Activated naive CD4-positive, alpha-beta T cell treated with anti-CD3 and anti-CD28 coated beads, Interleukin-2, amount 50 U/mL, for 72 hours (primary cell): ENCODE results near the gene OPRM1. TPM values are rescaled to one million over a fixed set of nuclear protein-coding genes. Genes with fewer than 3 reads are reported as not detected.

ENCODE experiments used
- ATAC-seq, 2 donors: fragments of 150-1000 bp; cut with Tn5 transposase; 2 replicates each; pipeline ENCODE4 v1.10.0; 2021; ENCODE audit warnings: mild to moderate bottlenecking in 2 of 2, moderate library complexity in 2 of 2
- DNase-seq, 2 donors: peaks; one replicate each; pipeline ENCODE4 v3.0.0; 2021 to 2022; ENCODE audit warnings: low spot score in 2 of 2
- H3K27ac Mint-ChIP-seq, 2 donors: one replicate each; pipeline ENCODE4 v1.8.0; 2022; ENCODE audit warnings: mild to moderate bottlenecking in 2 of 2, mixed read lengths in 2 of 2
- H3K36me3 Mint-ChIP-seq, 2 donors: one replicate each; pipeline ENCODE4 v1.8.0; 2022; ENCODE audit warnings: mixed read lengths in 2 of 2
- H3K9me3 Mint-ChIP-seq, 2 donors: one replicate each; pipeline ENCODE4 v1.8.0; 2022; ENCODE audit warnings: mixed read lengths in 2 of 2
- total RNA-seq, 2 donors: library from RNA; stranded (reverse); gene quantifications; one replicate each; pipeline ENCODE4 v1.2.3, GENCODE V29; 2022

Gene OPRM1
- total RNA-seq, 2 donors from 2014 or later, result not detected

GRCh38 chr6:154257067-154257466, 218.0 kb downstream of the OPRM1 start:
- peaks cover 22 to 43% of the 10 kb centered on the region in 2 donors for H3K9me3 Mint-ChIP-seq
- no peak overlapping the region for H3K27ac Mint-ChIP-seq
- ATAC-seq, result peak; percentile 18 to 53
- no peak for DNase-seq
- H3K36me3 Mint-ChIP-seq, result peaks cover 25 to 38% of the 10 kb centered on the region in 2 donors

GRCh38 chr6:154258064-154258757, 219.2 kb downstream of the OPRM1 start:
- Mint-ChIP-seq H3K36me3 (peaks cover 25 to 35% of the 10 kb centered on the region in 2 donors), H3K27ac (peak overlapping the region in 1 of 2 donors; percentile 36), H3K9me3 (peaks cover 22 to 42% of the 10 kb centered on the region in 2 donors)
- DNase-seq (no peak), ATAC-seq (peak in 1 of 2 donors; percentile 55)

- peaks cover 0 to 18% of the 10 kb centered on the region in 2 donors for H3K36me3 Mint-ChIP-seq
- ATAC-seq, result no peak
- peaks cover 11 to 14% of the 10 kb centered on the region in 2 donors for H3K9me3 Mint-ChIP-seq
Measured at GRCh38 chr6:154261688-154262397, 222.8 kb downstream of the OPRM1 start.

GRCh38 chr6:154266560-154267099, 227.6 kb downstream of the OPRM1 start:
- H3K27ac Mint-ChIP-seq, result no peak overlapping the region
- peak; percentile 37 to 94 for ATAC-seq

More at GRCh38 chr6:154261688-154262397, 222.8 kb downstream of the OPRM1 start:
- no peak overlapping the region for H3K27ac Mint-ChIP-seq
- DNase-seq, result no peak

GRCh38 chr6:154267508-154268106, 228.6 kb downstream of the OPRM1 start:
- H3K9me3 Mint-ChIP-seq, result peaks cover 0 to 4% of the 10 kb centered on the region in 2 donors
- ATAC-seq, result peak; percentile 31 to 37
- peaks cover 0 to 12% of the 10 kb centered on the region in 2 donors for H3K36me3 Mint-ChIP-seq
- DNase-seq, result no peak
- H3K27ac Mint-ChIP-seq, result no peak overlapping the region

More at GRCh38 chr6:154266560-154267099, 227.6 kb downstream of the OPRM1 start:
- peaks cover 0 to 4% of the 10 kb centered on the region in 2 donors for H3K9me3 Mint-ChIP-seq
- DNase-seq, result no peak
- H3K36me3 Mint-ChIP-seq, result peaks cover 0 to 12% of the 10 kb centered on the region in 2 donors

GRCh38 chr6:154268486-154268885, 229.4 kb downstream of the OPRM1 start:
- DNase-seq (no peak), ATAC-seq (no peak)
- Mint-ChIP-seq H3K9me3 (peaks cover 0 to 4% of the 10 kb centered on the region in 2 donors), H3K27ac (no peak overlapping the region), H3K36me3 (peaks cover 0 to 12% of the 10 kb centered on the region in 2 donors)

- Mint-ChIP-seq H3K36me3 (peaks cover 0 to 6% of the 10 kb centered on the region in 2 donors), H3K9me3 (no peaks in the 10 kb centered on the region), H3K27ac (no peak overlapping the region)
- ATAC-seq, result no peak
- DNase-seq, result no peak
Measured at GRCh38 chr6:154274168-154274567, 235.1 kb downstream of the OPRM1 start.

- Mint-ChIP-seq H3K27ac (peak overlapping the region in 1 of 2 donors; percentile 60), H3K36me3 (peaks cover 0 to 6% of the 10 kb centered on the region in 2 donors), H3K9me3 (no peaks in the 10 kb centered on the region)
- DNase-seq (no peak), ATAC-seq (peak; percentile 70 to 72)
Measured at GRCh38 chr6:154276810-154277628, 238.0 kb downstream of the OPRM1 start.

GRCh38 chr6:154277629-154278017, 238.6 kb downstream of the OPRM1 start:
- Mint-ChIP-seq H3K27ac (peak overlapping the region in 1 of 2 donors; percentile 60), H3K36me3 (peaks cover 0 to 6% of the 10 kb centered on the region in 2 donors), H3K9me3 (no peaks in the 10 kb centered on the region)
- DNase-seq (no peak), ATAC-seq (peak; percentile 61 to 82)

- no peaks in the 10 kb centered on the region for H3K36me3 Mint-ChIP-seq
- H3K9me3 Mint-ChIP-seq, result no peaks in the 10 kb centered on the region
- ATAC-seq (no peak), DNase-seq (no peak)
- no peak overlapping the region for H3K27ac Mint-ChIP-seq
Measured at GRCh38 chr6:154280521-154280920, 241.5 kb downstream of the OPRM1 start.

- Mint-ChIP-seq H3K36me3 (no peaks in the 10 kb centered on the region), H3K27ac (no peak overlapping the region), H3K9me3 (peaks cover 0 to 3% of the 10 kb centered on the region in 2 donors)
- DNase-seq, result no peak
- no peak for ATAC-seq
Measured at GRCh38 chr6:154284313-154284853, 245.3 kb downstream of the OPRM1 start.

GRCh38 chr6:154285826-154286225, 246.8 kb downstream of the OPRM1 start:
- Mint-ChIP-seq H3K9me3 (peaks cover 0 to 3% of the 10 kb centered on the region in 2 donors), H3K36me3 (no peaks in the 10 kb centered on the region), H3K27ac (no peak overlapping the region)
- DNase-seq (no peak), ATAC-seq (no peak)

GRCh38 chr6:154289818-154290508, 250.9 kb downstream of the OPRM1 start:
- no peak for DNase-seq
- H3K36me3 Mint-ChIP-seq, result no peaks in the 10 kb centered on the region
- no peak overlapping the region for H3K27ac Mint-ChIP-seq
- peaks cover 0 to 3% of the 10 kb centered on the region in 2 donors for H3K9me3 Mint-ChIP-seq
- no peak for ATAC-seq

GRCh38 chr6:154292066-154292465, 253.0 kb downstream of the OPRM1 start:
- ATAC-seq (no peak), DNase-seq (no peak)
- H3K36me3 Mint-ChIP-seq, result no peaks in the 10 kb centered on the region
- H3K27ac Mint-ChIP-seq, result no peak overlapping the region
- no peaks in the 10 kb centered on the region for H3K9me3 Mint-ChIP-seq

GRCh38 chr6:154292855-154293519, 253.9 kb downstream of the OPRM1 start:
- ATAC-seq (no peak), DNase-seq (no peak)
- Mint-ChIP-seq H3K27ac (no peak overlapping the region), H3K9me3 (no peaks in the 10 kb centered on the region), H3K36me3 (no peaks in the 10 kb centered on the region)
